K562 (cell line): ENCODE measurements around the gene RHAG. TPM values are rescaled to one million over a fixed set of nuclear protein-coding genes. Genes with fewer than 3 reads are reported as not detected.

ENCODE experiments used
- ARID2 ChIP-seq: fragments of 450-650 bp; IDR thresholded peaks from 2 replicates; pipeline ENCODE4 v1.6.1; 2017; ENCODE audit warnings: antibody characterized with exemption, mild to moderate bottlenecking
- CHD1 ChIP-seq: fragments of 200-600 bp; sonication (generic); IDR thresholded peaks from one replicate; pipeline ENCODE4 v1.6.1; 2012; ENCODE audit warnings: mild to moderate bottlenecking, moderate library complexity, low read length, inconsistent platforms
- LCOR ChIP-seq: sonication (generic); formaldehyde crosslinking; IDR thresholded peaks from 2 replicates; pipeline ENCODE4 v1.8.0; 2022; ENCODE audit warnings: mild to moderate bottlenecking, missing genetic modification reagents
- MAZ ChIP-seq, 2 experiments: fragments of 450-650 bp in 1 of 2; sonication (generic) in 1 of 2; formaldehyde crosslinking; IDR thresholded peaks in 1 of 2; conservative IDR thresholded peaks in 1 of 2; 2 replicates each; pipeline versions ENCODE4 v1.4.0 to v1.5.0; 2020; ENCODE audit warnings: mild to moderate bottlenecking in 1 of 2, missing genetic modification reagents in 1 of 2
- RFX7 ChIP-seq: fragments of 250-450 bp; sonication (Bioruptor Pico); IDR thresholded peaks from 2 replicates; pipeline ENCODE4 v1.5.1; 2021; ENCODE audit warnings: mild to moderate bottlenecking
- TEAD4 ChIP-seq, 2 experiments: sonication (generic) in 1 of 2; formaldehyde crosslinking in 1 of 2; IDR thresholded peaks; 2 replicates each; pipeline versions ENCODE4 v1.6.1 to v1.8.0; 2012 to 2022; ENCODE audit warnings: borderline replicate concordance in 1 of 2, inconsistent platforms in 1 of 2, low read length in 1 of 2, mild to moderate bottlenecking in 1 of 2, missing genetic modification reagents in 1 of 2
- polyA plus RNA-seq, 8 experiments: library from polyadenylated mRNA; depleted of rRNA in 4 of 8; stranded (reverse) in 5 of 8; unstranded in 3 of 8; fragments of >200 nt; fragmentation: Nextera tagmentation in 2 of 8; fragmentation: Illumina TruSeq in 1 of 8; extraction: Ambion mirVana in 2 of 8; extraction: Trizol in 1 of 8; gene quantifications; 2 replicates each; pipeline versions ENCODE4 v1.2.1 to v1.2.3, GENCODE V29; 2011 to 2014; ENCODE audit warnings: inconsistent platforms in 1 of 8, missing spikeins in 1 of 8
- total RNA-seq, 7 experiments: library from RNA; depleted of rRNA in 6 of 7; stranded (reverse); fragments of >200 nt in 6 of 7; fragmentation: Illumina TruSeq in 2 of 7; extraction: Trizol in 2 of 7; gene quantifications; 2 replicates each; pipeline versions ENCODE4 v1.2.1 to v1.2.3, GENCODE V29; 2011 to 2021; ENCODE audit warnings: low replicate concordance in 1 of 7
- TF ChIP-seq, protein P1 (sequence below): sonication (generic); formaldehyde crosslinking; IDR thresholded peaks from 2 replicates; pipeline ENCODE4 v1.8.0; 2022; ENCODE audit warnings: mild to moderate bottlenecking, missing genetic modification reagents
- TF ChIP-seq, protein P2 (sequence below): fragments of 250-450 bp; sonication (Bioruptor Pico); IDR thresholded peaks from 2 replicates; pipeline ENCODE4 v1.5.0; 2022; ENCODE audit warnings: mild to moderate bottlenecking
- TF ChIP-seq, protein P3 (sequence below): fragments of 450-650 bp; IDR thresholded peaks from one replicate; pipeline ENCODE4 v1.6.1; 2018; ENCODE audit warnings: mild to moderate bottlenecking, moderate library complexity; ENCODE audit not compliant: partially characterized antibody
- TF ChIP-seq, protein P4 (sequence below): fragments of 450-650 bp; IDR thresholded peaks from 2 replicates; pipeline ENCODE4 v1.6.1; 2016; ENCODE audit warnings: mild to moderate bottlenecking

The RHAG gene
- total and polyA plus RNA-seq, 9 of the 15 experiments (the other 6 are each of a cell fraction or from before 2014, with no cell fraction given) = 290 to 1,202 (median 505) TPM

DNA sequence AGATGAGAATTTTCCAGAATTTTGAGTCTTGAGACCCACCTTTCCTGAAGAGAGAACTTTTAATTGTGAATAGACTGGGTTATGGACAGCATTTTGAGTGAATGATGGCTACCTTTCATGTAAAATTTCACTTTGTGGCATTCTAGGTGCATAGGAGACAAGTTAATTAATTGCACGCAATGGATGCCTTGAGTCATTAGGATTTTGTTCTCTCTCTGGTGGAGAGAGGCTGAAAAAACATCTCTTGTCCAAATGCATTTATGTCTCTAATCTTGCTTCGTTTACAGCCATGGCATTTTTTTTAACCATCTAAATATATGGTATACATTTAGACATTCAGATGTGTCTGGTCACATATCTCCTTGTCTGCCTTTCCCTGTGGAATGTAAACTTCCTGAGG, 3.1 kb downstream of the RHAG start (continued):
- TF ChIP-seq TEAD4 (IDR thresholded peaks at IDR 0.05; ENCODE audit: low read length) (0 out of 2 replicates have a peak, but pooled peaks have one; percentile 7), TEAD4 (CRISPR knock-in tag; IDR thresholded peaks at IDR 0.05; ENCODE audit: borderline replicate concordance) (no peak), ARID2 (no peak), MAZ (CRISPR knock-in tag; conservative IDR thresholded peaks at IDR 0.05 in 1 of 2, IDR thresholded peaks at IDR 0.05 in 1 of 2) (no peak), LCOR (CRISPR knock-in tag) (0 out of 2 replicates have a peak, but pooled peaks have one; percentile 20), CHD1 (peak; percentile 12), RFX7 (CRISPR knock-in tag) (0 out of 2 replicates have a peak, but pooled peaks have one; percentile 11)
- TF ChIP-seq, protein P1, sequence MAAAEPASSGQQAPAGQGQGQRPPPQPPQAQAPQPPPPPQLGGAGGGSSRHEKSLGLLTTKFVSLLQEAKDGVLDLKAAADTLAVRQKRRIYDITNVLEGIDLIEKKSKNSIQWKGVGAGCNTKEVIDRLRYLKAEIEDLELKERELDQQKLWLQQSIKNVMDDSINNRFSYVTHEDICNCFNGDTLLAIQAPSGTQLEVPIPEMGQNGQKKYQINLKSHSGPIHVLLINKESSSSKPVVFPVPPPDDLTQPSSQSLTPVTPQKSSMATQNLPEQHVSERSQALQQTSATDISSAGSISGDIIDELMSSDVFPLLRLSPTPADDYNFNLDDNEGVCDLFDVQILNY (CRISPR knock-in tag) = no peak
- TF ChIP-seq, protein P2, sequence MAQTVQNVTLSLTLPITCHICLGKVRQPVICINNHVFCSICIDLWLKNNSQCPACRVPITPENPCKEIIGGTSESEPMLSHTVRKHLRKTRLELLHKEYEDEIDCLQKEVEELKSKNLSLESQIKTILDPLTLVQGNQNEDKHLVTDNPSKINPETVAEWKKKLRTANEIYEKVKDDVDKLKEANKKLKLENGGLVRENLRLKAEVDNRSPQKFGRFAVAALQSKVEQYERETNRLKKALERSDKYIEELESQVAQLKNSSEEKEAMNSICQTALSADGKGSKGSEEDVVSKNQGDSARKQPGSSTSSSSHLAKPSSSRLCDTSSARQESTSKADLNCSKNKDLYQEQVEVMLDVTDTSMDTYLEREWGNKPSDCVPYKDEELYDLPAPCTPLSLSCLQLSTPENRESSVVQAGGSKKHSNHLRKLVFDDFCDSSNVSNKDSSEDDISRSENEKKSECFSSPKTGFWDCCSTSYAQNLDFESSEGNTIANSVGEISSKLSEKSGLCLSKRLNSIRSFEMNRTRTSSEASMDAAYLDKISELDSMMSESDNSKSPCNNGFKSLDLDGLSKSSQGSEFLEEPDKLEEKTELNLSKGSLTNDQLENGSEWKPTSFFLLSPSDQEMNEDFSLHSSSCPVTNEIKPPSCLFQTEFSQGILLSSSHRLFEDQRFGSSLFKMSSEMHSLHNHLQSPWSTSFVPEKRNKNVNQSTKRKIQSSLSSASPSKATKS (CRISPR knock-in tag) = no peak
- TF ChIP-seq, protein P3, sequence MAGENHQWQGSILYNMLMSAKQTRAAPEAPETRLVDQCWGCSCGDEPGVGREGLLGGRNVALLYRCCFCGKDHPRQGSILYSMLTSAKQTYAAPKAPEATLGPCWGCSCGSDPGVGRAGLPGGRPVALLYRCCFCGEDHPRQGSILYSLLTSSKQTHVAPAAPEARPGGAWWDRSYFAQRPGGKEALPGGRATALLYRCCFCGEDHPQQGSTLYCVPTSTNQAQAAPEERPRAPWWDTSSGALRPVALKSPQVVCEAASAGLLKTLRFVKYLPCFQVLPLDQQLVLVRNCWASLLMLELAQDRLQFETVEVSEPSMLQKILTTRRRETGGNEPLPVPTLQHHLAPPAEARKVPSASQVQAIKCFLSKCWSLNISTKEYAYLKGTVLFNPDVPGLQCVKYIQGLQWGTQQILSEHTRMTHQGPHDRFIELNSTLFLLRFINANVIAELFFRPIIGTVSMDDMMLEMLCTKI = no peak
- TF ChIP-seq, protein P4, sequence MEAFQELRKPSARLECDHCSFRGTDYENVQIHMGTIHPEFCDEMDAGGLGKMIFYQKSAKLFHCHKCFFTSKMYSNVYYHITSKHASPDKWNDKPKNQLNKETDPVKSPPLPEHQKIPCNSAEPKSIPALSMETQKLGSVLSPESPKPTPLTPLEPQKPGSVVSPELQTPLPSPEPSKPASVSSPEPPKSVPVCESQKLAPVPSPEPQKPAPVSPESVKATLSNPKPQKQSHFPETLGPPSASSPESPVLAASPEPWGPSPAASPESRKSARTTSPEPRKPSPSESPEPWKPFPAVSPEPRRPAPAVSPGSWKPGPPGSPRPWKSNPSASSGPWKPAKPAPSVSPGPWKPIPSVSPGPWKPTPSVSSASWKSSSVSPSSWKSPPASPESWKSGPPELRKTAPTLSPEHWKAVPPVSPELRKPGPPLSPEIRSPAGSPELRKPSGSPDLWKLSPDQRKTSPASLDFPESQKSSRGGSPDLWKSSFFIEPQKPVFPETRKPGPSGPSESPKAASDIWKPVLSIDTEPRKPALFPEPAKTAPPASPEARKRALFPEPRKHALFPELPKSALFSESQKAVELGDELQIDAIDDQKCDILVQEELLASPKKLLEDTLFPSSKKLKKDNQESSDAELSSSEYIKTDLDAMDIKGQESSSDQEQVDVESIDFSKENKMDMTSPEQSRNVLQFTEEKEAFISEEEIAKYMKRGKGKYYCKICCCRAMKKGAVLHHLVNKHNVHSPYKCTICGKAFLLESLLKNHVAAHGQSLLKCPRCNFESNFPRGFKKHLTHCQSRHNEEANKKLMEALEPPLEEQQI = peak; percentile 21; the same call in 1 of the 2 replicates
- TF ChIP-seq, all 486 proteins: peak for 10
